LNCaP clone FGC (cell line): ENCODE measurements around the gene HAGHL.
A peak's percentile ranks its signal among the peaks of the same experiment; 100 is the strongest.

Source experiments
- DNase-seq: peaks from one replicate; pipeline ENCODE4 v3.0.0-alpha.2; 2011; ENCODE audit warnings: low read depth
- H3K4me3 ChIP-seq: 2 replicates; pipeline ENCODE4 v1.5.1; 2011; ENCODE audit warnings: mild to moderate bottlenecking, low read depth, low read length, control low read depth
- CTCF ChIP-seq: IDR thresholded peaks from 2 replicates; pipeline ENCODE4 v1.5.1; 2012; ENCODE audit warnings: mild to moderate bottlenecking; ENCODE audit not compliant: control insufficient read depth, insufficient read depth; ENCODE audit errors: extremely low read depth

The HAGHL gene

GRCh38 chr16:734981-735881 lies 8.3 kb downstream of the HAGHL start:
- no peak overlapping the region for H3K4me3 ChIP-seq
- TF ChIP-seq CTCF: no peak
- DNase-seq: no peak

GRCh38 chr16:735982-736453 lies 9.1 kb downstream of the HAGHL start:
- TF ChIP-seq CTCF: no peak
- H3K4me3 ChIP-seq: no peak overlapping the region

GRCh38 chr16:736936-737481 lies 10.1 kb downstream of the HAGHL start:
- no peak overlapping the region for H3K4me3 ChIP-seq
- TF ChIP-seq CTCF: no peak
- DNase-seq: no peak

More at GRCh38 chr16:735982-736453, 9.1 kb downstream of the HAGHL start:
- DNase-seq: no peak

GRCh38 chr16:739560-740458 lies 12.9 kb downstream of the HAGHL start:
- DNase-seq: no peak
- TF ChIP-seq CTCF: no peak

GRCh38 chr16:740459-740763 lies 13.5 kb downstream of the HAGHL start:
- peak overlapping the region; percentile 95 for H3K4me3 ChIP-seq
- TF ChIP-seq CTCF: no peak
- DNase-seq: no peak

More at GRCh38 chr16:739560-740458, 12.9 kb downstream of the HAGHL start:
- H3K4me3 ChIP-seq: peak overlapping the region; percentile 95

- peak; percentile 65 for DNase-seq
- peak within 1 kb of the TSS; percentile 95 for H3K4me3 ChIP-seq
- peak; percentile 97 for TF ChIP-seq CTCF
These were observed 14.0 kb downstream of the HAGHL start, which contains the start of gene CIAO3 for GRCh38 chr16:740764-741505. CIAO3 (minus strand) TSS chr16:740997; CDS start chr16:740985, 12 bp downstream.
